Ectodermal cell (in vitro differentiated cells): ENCODE measurements around the gene RGS11.
"Not testable (repeated sequence)": the region's sequence is repeated elsewhere in the genome, so short reads cannot be mapped to it uniquely, and the experiment has no call there.

Experiments
- H3K27ac ChIP-seq: 2 replicates; pipeline ENCODE4 v1.7.0; 2013; ENCODE audit warnings: mild to moderate bottlenecking, low read depth, low read length; ENCODE audit not compliant: insufficient read depth, poor library complexity, severe bottlenecking
- H3K27me3 ChIP-seq: 2 replicates; pipeline ENCODE4 v1.7.0; 2013; ENCODE audit warnings: mild to moderate bottlenecking, low read length; ENCODE audit not compliant: insufficient read depth, control insufficient read depth, poor library complexity, severe bottlenecking
- H3K36me3 ChIP-seq: one replicate; pipeline ENCODE4 v1.7.0; 2013; ENCODE audit warnings: low read length; ENCODE audit not compliant: control insufficient read depth, insufficient read depth
- H3K4me1 ChIP-seq: one replicate; pipeline ENCODE4 v1.7.0; 2013; ENCODE audit warnings: low read length; ENCODE audit not compliant: control insufficient read depth, insufficient read depth
- H3K4me3 ChIP-seq: 2 replicates; pipeline ENCODE4 v1.7.0; 2013; ENCODE audit warnings: low read depth, low read length, control low read depth; ENCODE audit not compliant: insufficient read depth
- H3K9me3 ChIP-seq: 2 replicates; pipeline ENCODE4 v1.7.0; 2013; ENCODE audit warnings: mild to moderate bottlenecking, low read length, moderate library complexity; ENCODE audit not compliant: control insufficient read depth
- WGBS, 2 experiments: methylation state at CpG; one replicate each; pipeline ENCODE4 v1.1.7; 2013; ENCODE audit warnings: missing lambda C conversion rate in 2 of 2; 5-methylcytosine and 5-hydroxymethylcytosine counted together

Gene RGS11

DNA sequence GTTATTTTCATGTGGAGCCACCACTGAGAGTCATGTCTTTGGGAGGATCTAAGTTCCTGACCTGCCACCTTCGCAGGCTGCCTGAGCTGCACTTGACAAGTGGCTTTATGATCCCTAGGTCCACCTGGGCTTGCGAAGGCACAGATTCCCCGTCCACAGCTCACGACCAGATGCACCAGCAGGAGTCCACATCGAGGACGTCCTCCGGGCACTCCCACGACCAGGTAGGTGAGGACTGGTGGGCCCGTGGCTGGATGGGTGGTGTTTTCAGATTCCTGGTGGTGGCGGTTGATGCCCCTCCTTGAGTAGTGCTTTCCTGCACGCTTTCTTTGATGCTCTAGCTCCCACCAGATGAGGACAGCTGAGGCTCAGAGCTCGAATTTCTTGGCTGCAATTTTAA lies 26.3 kb downstream of the RGS11 start:
- Histone ChIP-seq H3K27me3 (no peaks in the 10 kb centered on the region), H3K4me1 (no peaks in the 10 kb centered on the region), H3K4me3 (no peak overlapping the region), H3K27ac (no peak overlapping the region), H3K36me3 (no peaks in the 10 kb centered on the region), H3K9me3 (no peaks in the 10 kb centered on the region)
- whole genome bisulfite sequencing, 2 experiments = 93 to 95% methylated on average over 12 of the region's 12 CpGs

DNA sequence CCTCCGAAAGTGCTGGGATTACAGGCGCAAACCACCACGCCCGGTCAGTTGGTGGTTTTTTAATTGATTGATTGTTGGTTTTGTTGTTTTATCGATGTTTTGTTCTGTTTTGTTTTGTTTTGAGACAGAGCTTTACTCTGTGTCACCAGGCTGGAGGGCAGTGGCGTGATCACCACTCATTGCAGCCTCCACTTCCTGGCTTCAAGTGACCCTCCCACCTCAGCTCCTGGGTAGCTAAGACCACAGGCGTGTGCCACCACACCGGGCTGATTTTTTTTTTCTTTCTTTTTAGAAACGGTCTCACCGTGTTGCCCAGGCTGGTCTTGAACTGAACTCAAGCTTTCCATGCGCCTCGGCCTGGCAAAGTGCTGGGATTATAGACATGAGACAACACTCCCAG lies 28.7 kb downstream of the RGS11 start:
- no peak overlapping the region for H3K27ac ChIP-seq
- no peaks in the 10 kb centered on the region for H3K27me3 ChIP-seq
- H3K4me1 ChIP-seq = no peaks in the 10 kb centered on the region
- no peaks in the 10 kb centered on the region for H3K36me3 ChIP-seq
- H3K4me3 ChIP-seq = no peak overlapping the region
- H3K9me3 ChIP-seq = no peaks in the 10 kb centered on the region
- 92 to 93% methylated on average over 12 of the region's 12 CpGs for WGBS, 2 experiments

DNA sequence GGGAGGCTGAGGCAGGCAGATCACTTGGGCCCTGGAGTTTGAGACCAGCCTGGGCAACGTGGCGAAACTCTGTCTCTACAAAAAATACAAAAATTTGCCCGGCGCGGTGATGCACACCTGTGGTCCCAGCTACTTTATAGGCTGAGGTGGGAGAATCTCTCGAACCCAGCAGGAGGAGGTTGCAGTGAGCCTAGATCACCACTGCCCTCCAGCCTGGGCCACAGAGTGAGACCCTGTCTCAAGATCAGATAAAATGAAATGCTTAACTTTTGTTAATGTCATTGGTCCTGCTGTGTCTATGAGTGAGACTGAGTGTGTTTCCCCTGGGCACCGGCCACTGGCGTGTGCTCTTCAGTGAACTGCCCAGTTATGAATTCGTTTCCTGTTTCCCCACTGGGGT lies 30.6 kb downstream of the RGS11 start:
- Histone ChIP-seq H3K4me1 (no peaks in the 10 kb centered on the region), H3K36me3 (no peaks in the 10 kb centered on the region), H3K9me3 (no peaks in the 10 kb centered on the region), H3K4me3 (no peak overlapping the region), H3K27ac (no peak overlapping the region), H3K27me3 (no peaks in the 10 kb centered on the region)
- WGBS, 2 experiments = 94 to 97% methylated on average over 9 of the region's 9 CpGs

DNA sequence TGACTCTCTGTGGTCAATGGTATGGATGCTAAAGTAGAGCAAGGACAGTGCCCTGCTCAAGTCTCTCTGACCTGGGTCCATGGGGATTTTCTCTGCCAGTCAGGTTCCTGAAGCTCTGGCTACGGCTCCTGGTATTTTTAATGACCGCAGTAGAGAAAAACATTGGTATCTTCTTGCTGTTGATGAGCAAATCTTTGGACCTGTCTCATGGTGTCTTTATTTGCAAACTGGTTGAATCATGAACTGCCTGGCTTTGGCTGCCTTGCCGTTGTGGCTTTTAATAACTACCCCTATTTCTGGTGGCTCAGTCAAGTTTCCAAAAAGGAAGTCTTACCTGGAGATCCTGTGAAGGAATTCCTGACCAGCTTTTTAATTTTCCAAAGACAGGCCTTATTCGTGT lies 32.4 kb downstream of the RGS11 start:
- H3K9me3 ChIP-seq = no peaks in the 10 kb centered on the region
- no peaks in the 10 kb centered on the region for H3K27me3 ChIP-seq
- no peak overlapping the region for H3K4me3 ChIP-seq
- WGBS, 2 experiments = 92 to 95% methylated on average over 4 of the region's 4 CpGs
- no peak overlapping the region for H3K27ac ChIP-seq
- no peaks in the 10 kb centered on the region for H3K4me1 ChIP-seq
- no peaks in the 10 kb centered on the region for H3K36me3 ChIP-seq

DNA sequence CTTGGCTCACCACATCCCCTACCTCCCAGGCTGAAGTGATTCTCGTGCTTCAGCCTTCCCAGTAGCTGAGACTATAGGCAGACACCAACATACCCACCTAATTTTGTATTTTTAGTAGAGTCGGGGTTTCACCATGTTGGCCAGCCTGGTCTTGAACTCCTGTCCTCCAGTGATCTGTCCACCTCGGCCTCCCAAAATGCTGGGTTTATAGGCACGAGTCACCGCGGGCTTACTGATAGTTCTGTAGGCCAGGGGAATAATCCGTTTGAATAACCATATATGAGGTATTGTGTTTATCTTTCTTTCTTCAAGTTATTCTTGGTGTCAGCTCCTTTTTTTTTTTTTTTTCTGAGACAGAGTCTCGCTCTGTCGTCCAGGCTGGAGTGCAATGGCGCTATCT lies 33.5 kb downstream of the RGS11 start:
- H3K27ac ChIP-seq = no peak overlapping the region
- no peaks in the 10 kb centered on the region for H3K4me1 ChIP-seq
- no peaks in the 10 kb centered on the region for H3K9me3 ChIP-seq
- WGBS, 2 experiments = 94% methylated on average over 10 of the region's 10 CpGs
- H3K27me3 ChIP-seq = no peaks in the 10 kb centered on the region
- H3K4me3 ChIP-seq = no peak overlapping the region
- H3K36me3 ChIP-seq = no peaks in the 10 kb centered on the region

DNA sequence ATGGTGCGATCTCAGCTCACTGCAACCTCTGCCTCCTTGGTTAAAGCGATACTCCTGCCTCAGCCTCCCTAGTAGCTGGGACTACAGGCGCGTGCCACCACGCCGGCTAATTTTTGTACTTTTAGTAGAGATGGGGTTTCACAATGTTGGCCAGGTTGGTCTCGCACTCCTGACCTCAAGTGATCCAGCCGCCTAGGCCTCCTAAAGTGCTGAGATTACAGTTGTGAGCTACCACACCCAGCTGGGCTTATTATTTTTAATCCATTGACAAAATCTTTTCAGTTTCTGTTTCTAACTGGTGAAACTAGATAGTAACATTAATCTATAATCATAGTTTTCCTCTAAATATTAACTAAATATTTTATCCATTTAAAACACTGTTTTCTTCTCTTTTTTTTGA lies 35.2 kb downstream of the RGS11 start:
- H3K27ac ChIP-seq = no peak overlapping the region

DNA sequence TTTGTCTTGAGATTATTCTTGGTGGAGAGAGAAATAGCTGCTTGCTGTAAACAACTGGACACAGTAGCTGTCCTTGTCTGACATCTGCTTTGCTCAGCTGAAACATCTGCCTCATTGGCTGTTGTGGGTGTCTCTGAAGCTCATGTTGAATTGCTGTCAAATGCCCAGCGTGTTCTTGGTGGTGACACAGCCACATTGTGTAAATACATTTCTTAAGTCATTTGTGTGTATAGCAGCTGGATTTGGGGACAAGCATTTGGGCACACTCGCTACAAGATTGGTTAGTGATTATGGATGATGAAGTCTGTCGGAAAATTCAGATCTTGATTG lies 35.8 kb downstream of the RGS11 start:
- Histone ChIP-seq H3K4me1 (no peaks in the 10 kb centered on the region), H3K27me3 (no peaks in the 10 kb centered on the region), H3K27ac (no peak overlapping the region), H3K36me3 (no peaks in the 10 kb centered on the region), H3K4me3 (no peak overlapping the region), H3K9me3 (no peaks in the 10 kb centered on the region)
- 95 to 97% methylated on average over 3 of the region's 3 CpGs for WGBS, 2 experiments

More for the DNA sequence above, 35.2 kb downstream of the RGS11 start:
- H3K36me3 ChIP-seq = no peaks in the 10 kb centered on the region
- no peaks in the 10 kb centered on the region for H3K4me1 ChIP-seq
- no peak overlapping the region for H3K4me3 ChIP-seq
- no peaks in the 10 kb centered on the region for H3K9me3 ChIP-seq
- no peaks in the 10 kb centered on the region for H3K27me3 ChIP-seq
- 91 to 98% methylated on average over 8 of the region's 8 CpGs for WGBS, 2 experiments

DNA sequence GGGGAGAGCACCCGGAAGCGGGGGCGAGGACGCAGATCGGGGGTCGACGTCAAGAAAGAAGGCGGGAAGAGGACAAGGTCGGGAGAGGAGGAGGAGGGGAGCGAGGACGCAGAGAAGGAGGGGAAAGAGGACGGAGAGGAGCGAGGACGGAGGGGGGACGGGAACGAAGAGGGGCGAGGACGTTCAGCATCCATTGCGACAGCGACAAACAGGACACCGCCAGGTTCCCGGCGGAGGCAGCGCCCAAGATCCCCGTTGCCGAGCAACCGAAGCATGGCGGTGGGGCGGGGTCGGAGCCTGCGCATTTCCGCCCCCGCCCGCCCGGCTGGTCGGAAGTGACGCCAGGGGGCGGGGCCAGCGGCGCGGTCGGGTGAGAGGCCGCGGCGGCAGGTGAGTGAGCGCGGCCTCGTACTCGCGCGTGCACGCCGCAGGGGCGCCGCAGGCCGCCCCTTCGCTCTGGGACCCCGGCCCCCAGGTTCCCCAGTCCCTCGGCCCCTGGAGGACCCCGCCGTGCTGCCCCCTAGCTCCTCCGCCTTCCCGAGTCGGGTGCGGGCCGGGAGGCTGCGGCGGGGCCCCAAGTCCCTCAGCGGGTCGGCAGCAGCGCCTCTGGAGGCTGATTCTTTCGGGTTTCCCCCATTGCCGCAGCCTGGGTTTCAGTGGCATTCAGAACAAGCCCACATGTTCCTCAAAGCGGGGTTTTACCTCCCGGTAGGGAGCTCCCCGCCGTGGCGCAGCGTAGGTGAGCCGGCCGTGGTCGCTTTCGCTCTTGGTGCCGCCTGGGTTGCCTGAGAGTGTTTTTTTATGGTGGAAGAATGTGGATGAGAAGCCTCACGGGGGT lies 41.1 kb downstream of the RGS11 start, which contains the start of gene FAM234A:
Gene FAM234A (plus strand): TSS at position 354 of the 838 bp plus-strand sequence. CDS start 19,593 bp downstream, outside the sequence.
- no peaks in the 10 kb centered on the region for H3K9me3 ChIP-seq

DNA sequence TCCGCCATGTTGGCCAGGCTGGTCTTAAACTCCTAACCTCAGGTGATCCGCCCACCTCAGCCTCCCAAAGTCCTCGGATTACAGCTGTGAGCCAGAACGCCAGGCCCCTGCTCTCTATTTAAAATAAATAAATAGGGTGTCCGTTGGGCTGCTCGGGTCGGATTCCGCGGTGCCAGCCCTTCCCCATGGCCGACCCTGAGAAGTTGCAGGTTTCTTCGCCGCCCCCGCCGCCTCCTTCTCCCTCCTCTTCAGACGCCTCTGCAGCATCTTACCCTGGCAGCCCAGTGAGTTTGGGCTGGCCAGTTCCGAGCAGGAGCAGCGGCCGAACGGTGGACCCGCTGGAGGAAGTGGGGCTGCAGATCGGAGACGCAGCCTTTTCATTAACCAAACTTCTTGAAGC lies 44.8 kb downstream of the RGS11 start:
- H3K4me1 ChIP-seq = peaks cover 5% of the 10 kb centered on the region
- no peaks in the 10 kb centered on the region for H3K27me3 ChIP-seq
- peaks cover 6% of the 10 kb centered on the region for H3K36me3 ChIP-seq
- no peak overlapping the region for H3K4me3 ChIP-seq
- 92 to 93% methylated on average over 22 of the region's 22 CpGs for WGBS, 2 experiments
- H3K9me3 ChIP-seq = no peaks in the 10 kb centered on the region
- no peak overlapping the region for H3K27ac ChIP-seq

More for the DNA sequence above, 41.1 kb downstream of the RGS11 start, which contains the start of gene FAM234A:
- 0% methylated on average over 85 of the region's 85 CpGs for WGBS, 2 experiments
- Histone ChIP-seq H3K36me3 (no peaks in the 10 kb centered on the region), H3K27ac (peak within 1 kb of the TSS; percentile 98), H3K4me3 (peak within 1 kb of the TSS; percentile 95), H3K27me3 (no peaks in the 10 kb centered on the region), H3K4me1 (no peaks in the 10 kb centered on the region)

DNA sequence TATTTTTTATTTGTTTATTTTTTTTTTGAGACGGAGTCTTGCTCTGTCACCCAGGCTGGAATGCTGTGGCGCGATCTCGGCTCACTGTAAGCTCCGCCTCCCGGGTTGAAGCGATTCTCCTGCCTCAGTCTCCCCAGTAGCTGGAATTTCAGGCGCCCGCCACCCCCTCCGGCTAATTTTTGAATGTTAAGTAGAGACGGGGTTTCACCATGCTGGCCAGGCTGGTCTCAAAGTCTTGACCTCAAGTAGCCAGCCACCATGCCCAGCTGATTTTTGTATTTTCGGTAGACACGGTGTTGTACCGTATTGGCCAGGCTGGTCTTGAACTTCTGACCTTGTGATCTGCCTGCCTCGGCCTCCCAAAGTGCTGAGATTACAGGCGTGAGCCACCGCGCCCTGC lies 45.4 kb downstream of the RGS11 start:
- not testable (repeated sequence) for H3K36me3 ChIP-seq, H3K4me1 ChIP-seq, H3K4me3 ChIP-seq, H3K27me3 ChIP-seq, H3K9me3 ChIP-seq, H3K27ac ChIP-seq
- WGBS, 2 experiments = 95 to 96% methylated on average over 18 of the region's 18 CpGs
